Mesendoderm (in vitro differentiated cells): ENCODE results near the gene HMGCLL1.

Source experiments
- DNase-seq: peaks from one replicate; pipeline ENCODE4 v3.0.0; 2013
- H2AK5ac ChIP-seq: 2 replicates; pipeline ENCODE4 v1.6.1; 2013; ENCODE audit warnings: low read length, inconsistent platforms
- H2BK120ac ChIP-seq: 2 replicates; pipeline ENCODE4 v1.6.1; 2013; ENCODE audit warnings: low read depth, mild to moderate bottlenecking, low read length, moderate library complexity, mixed read lengths
- H2BK15ac ChIP-seq: replicated peaks from 2 replicates; pipeline ENCODE4 v1.6.1; 2013; ENCODE audit warnings: low read depth, mild to moderate bottlenecking, moderate library complexity
- H2BK5ac ChIP-seq: 2 replicates; pipeline ENCODE4 v1.6.1; 2013; ENCODE audit warnings: low read length, inconsistent platforms
- H3K18ac ChIP-seq: 2 replicates; pipeline ENCODE4 v1.6.1; 2013; ENCODE audit warnings: mild to moderate bottlenecking, low read length, mixed read lengths
- H3K23ac ChIP-seq: one replicate; pipeline ENCODE4 v1.6.1; 2013; ENCODE audit warnings: low read length
- H3K27ac ChIP-seq: 2 replicates; pipeline ENCODE4 v1.5.1; 2013; ENCODE audit warnings: low read depth, mild to moderate bottlenecking, inconsistent platforms, low read length, moderate library complexity
- H3K27me3 ChIP-seq: 2 replicates; pipeline ENCODE4 v1.6.1; 2013; ENCODE audit warnings: low read length, control low read depth, mild to moderate bottlenecking, inconsistent platforms; ENCODE audit not compliant: insufficient read depth, poor library complexity
- H3K36me3 ChIP-seq: 2 replicates; pipeline ENCODE4 v1.6.1; 2013; ENCODE audit warnings: low read length, inconsistent platforms; ENCODE audit not compliant: control insufficient read depth, insufficient read depth
- H3K4ac ChIP-seq: one replicate; pipeline ENCODE4 v1.6.1; 2013; ENCODE audit warnings: low read depth, mild to moderate bottlenecking, low read length, moderate library complexity
- H3K4me1 ChIP-seq: 2 replicates; pipeline ENCODE4 v1.6.1; 2013; ENCODE audit warnings: low read depth, low read length, inconsistent platforms; ENCODE audit not compliant: control insufficient read depth
- H3K4me2 ChIP-seq: 2 replicates; pipeline ENCODE4 v1.6.1; 2013; ENCODE audit warnings: low read length
- H3K4me3 ChIP-seq: 2 replicates; pipeline ENCODE4 v1.5.1; 2013; ENCODE audit warnings: mild to moderate bottlenecking, low read length
- H3K56ac ChIP-seq: one replicate; pipeline ENCODE4 v1.6.1; 2013; ENCODE audit warnings: low read length
- H3K79me1 ChIP-seq: 2 replicates; pipeline ENCODE4 v1.6.1; 2013; ENCODE audit warnings: low read length, inconsistent platforms
- H3K79me2 ChIP-seq: 2 replicates; pipeline ENCODE4 v1.6.1; 2013; ENCODE audit warnings: mild to moderate bottlenecking, low read length; ENCODE audit not compliant: control insufficient read depth, insufficient read depth
- H3K9ac ChIP-seq: 2 replicates; pipeline ENCODE4 v1.6.1; 2013; ENCODE audit warnings: low read length, inconsistent platforms
- H4K5ac ChIP-seq: one replicate; pipeline ENCODE4 v1.6.1; 2013; ENCODE audit warnings: low read length
- H4K8ac ChIP-seq: one replicate; pipeline ENCODE4 v1.6.1; 2013; ENCODE audit warnings: low read depth, mild to moderate bottlenecking, control low read depth, low read length, moderate library complexity
- WGBS: extraction: QIAGEN DNeasy Blood & Tissue Kit; methylation state at CpG from one replicate; pipeline ENCODE4 v1.1.7; 2013; ENCODE audit warnings: low lambda C conversion rate, missing lambda C conversion rate; ENCODE audit not compliant: insufficient coverage; ENCODE audit errors: extremely low coverage; 5-methylcytosine and 5-hydroxymethylcytosine counted together

Gene HMGCLL1

DNA sequence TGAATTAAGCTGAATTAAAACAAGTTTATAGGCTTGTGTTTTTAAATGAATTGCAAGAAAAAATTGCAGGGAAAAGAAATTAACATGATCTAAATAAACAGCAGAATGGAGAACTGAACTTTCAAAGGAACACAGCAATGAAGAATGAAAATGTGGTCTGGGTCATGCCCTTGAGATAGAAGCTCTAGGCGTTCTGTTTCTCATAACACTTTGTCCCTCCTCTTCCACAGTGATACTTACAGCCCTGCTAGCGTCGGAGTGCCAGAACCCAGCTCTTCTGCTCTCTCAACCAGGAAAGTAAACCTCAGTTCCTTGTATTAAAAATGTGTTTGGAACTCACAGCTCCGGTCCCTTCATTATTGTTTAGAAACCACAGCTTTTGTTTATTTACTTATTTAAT, 11.4 kb downstream of the HMGCLL1 start:
- no peak overlapping the region for H3K23ac ChIP-seq
- H3K79me1 ChIP-seq = no peaks in the 10 kb centered on the region
- no peak for DNase-seq
- no peak overlapping the region for H3K4me3 ChIP-seq
- no peaks in the 10 kb centered on the region for H3K36me3 ChIP-seq
- no peaks in the 10 kb centered on the region for H3K79me2 ChIP-seq
- no peak overlapping the region for H3K4ac ChIP-seq
- no peak overlapping the region for H2BK120ac ChIP-seq
- no peak overlapping the region for H3K4me2 ChIP-seq
- no peak overlapping the region for H2BK15ac ChIP-seq
- no peak overlapping the region for H3K18ac ChIP-seq
- no peak overlapping the region for H3K56ac ChIP-seq
- H2BK5ac ChIP-seq = no peak overlapping the region
- H4K5ac ChIP-seq = no peak overlapping the region
- no peaks in the 10 kb centered on the region for H3K4me1 ChIP-seq
- WGBS = no CpG with 5 or more reads among the region's 4 CpGs
- no peak overlapping the region for H3K27ac ChIP-seq
- no peaks in the 10 kb centered on the region for H3K27me3 ChIP-seq
- H3K9ac ChIP-seq = no peak overlapping the region
- no peak overlapping the region for H4K8ac ChIP-seq
- no peak overlapping the region for H2AK5ac ChIP-seq

DNA sequence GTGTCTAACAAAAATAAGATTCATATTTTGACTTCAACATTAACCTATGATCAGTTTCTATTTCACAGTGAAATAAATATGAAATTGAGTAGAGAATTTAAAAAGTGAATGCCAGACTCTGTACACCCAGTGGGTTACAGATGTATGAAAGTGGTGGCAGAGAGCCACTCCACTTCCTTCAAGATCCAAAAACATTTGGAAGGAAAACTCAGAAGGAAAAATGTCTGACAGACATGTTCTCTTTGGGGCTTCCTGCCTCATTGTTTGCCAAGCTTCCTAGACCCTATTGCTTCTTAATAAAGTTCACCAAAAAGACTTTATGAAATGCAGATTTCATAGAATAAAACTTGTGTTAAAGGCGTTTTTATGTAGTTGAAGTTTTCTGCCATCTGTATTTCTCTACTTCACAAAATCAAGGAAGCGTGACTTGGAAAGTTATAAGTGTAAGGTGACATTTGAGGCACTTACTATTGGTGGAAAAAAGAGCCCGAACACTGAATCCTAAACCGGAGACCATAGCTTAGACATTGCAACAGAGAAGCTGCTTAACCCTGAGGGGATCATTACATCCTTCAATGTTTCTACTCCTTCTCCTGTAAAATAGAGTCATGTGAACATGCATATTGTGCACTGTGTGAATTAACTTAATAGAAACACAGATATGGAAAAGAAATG, 12.8 kb downstream of the HMGCLL1 start:
- WGBS = no CpG with 5 or more reads among the region's 4 CpGs
- Histone ChIP-seq H2BK15ac (no peak overlapping the region), H3K4me1 (no peaks in the 10 kb centered on the region), H2BK5ac (no peak overlapping the region), H3K4me3 (no peak overlapping the region), H4K5ac (no peak overlapping the region), H3K79me1 (no peaks in the 10 kb centered on the region), H3K23ac (no peak overlapping the region), H3K56ac (no peak overlapping the region), H4K8ac (no peak overlapping the region), H3K79me2 (no peaks in the 10 kb centered on the region), H3K9ac (no peak overlapping the region), H3K18ac (no peak overlapping the region), H3K27me3 (no peaks in the 10 kb centered on the region), H3K36me3 (no peaks in the 10 kb centered on the region), H3K4me2 (no peak overlapping the region), H2AK5ac (no peak overlapping the region), H2BK120ac (no peak overlapping the region), H3K4ac (no peak overlapping the region), H3K27ac (no peak overlapping the region)
- DNase-seq = no peak

DNA sequence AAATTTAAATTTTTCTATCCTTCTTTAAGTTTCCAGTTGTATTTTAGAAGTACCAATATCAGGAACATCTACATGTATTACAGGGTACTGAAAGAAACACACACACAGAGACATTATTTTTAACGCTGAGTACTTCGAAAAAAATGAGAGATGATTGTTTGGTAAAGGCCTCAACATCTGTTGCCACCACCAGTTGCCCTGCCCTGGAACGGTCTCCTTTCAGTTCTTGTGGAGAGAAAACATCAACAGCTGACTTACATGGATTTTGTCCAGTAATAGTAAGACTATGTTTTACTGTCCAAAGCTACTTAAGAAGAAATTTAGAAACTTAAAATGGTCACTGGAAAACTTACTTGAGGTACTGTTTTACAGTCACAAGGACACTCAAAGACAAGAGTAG, 16.7 kb downstream of the HMGCLL1 start:
- no peak overlapping the region for H2BK15ac ChIP-seq
- H4K5ac ChIP-seq = no peak overlapping the region
- no peak overlapping the region for H2BK5ac ChIP-seq
- H4K8ac ChIP-seq = no peak overlapping the region
- H3K4me2 ChIP-seq = no peak overlapping the region
- no peak for DNase-seq
- H3K27ac ChIP-seq = no peak overlapping the region
- no peaks in the 10 kb centered on the region for H3K36me3 ChIP-seq
- no peak overlapping the region for H3K56ac ChIP-seq
- H3K79me1 ChIP-seq = no peaks in the 10 kb centered on the region
- no peak overlapping the region for H3K4ac ChIP-seq
- no peaks in the 10 kb centered on the region for H3K4me1 ChIP-seq
- H3K18ac ChIP-seq = no peak overlapping the region
- H3K9ac ChIP-seq = no peak overlapping the region
- no peak overlapping the region for H2AK5ac ChIP-seq
- no peaks in the 10 kb centered on the region for H3K27me3 ChIP-seq
- no peaks in the 10 kb centered on the region for H3K79me2 ChIP-seq
- no peak overlapping the region for H3K23ac ChIP-seq
- no peak overlapping the region for H2BK120ac ChIP-seq
- H3K4me3 ChIP-seq = no peak overlapping the region
- WGBS = no CpG with 5 or more reads among the region's 3 CpGs

DNA sequence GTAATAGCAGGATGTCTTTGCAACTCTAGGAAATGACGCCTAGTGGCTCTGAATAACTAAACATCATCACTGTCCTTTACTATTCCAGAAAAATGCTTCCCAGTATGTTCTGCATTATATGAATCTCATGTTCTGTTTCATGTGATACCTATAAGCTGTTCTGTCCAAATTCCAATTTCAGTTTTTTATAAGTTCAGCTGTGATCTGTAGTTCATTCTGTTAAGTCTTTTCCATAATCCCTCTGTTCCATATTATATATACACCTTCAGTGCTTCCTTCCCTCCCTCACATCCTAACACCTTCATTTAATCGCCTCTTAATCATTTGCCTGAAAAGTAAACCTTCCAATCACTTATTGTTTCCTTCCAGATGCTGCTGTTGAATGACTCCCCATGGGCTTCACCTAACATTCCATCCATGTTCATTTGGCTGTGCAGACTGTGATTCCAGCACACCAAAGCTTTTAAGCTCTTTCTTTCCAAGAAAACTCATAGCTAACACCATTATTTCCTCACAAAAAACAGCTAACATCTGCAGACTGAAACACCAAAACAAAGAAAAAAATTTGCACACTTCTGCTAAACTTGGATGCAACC, 18.6 kb downstream of the HMGCLL1 start:
- no peak overlapping the region for H3K4ac ChIP-seq
- no peak overlapping the region for H3K4me2 ChIP-seq
- no peaks in the 10 kb centered on the region for H3K79me1 ChIP-seq
- no peak overlapping the region for H3K18ac ChIP-seq
- no peak overlapping the region for H2BK15ac ChIP-seq
- 100% methylated on average over 1 of the region's 2 CpGs for WGBS
- DNase-seq = no peak
- H3K9ac ChIP-seq = no peak overlapping the region
- H2AK5ac ChIP-seq = no peak overlapping the region
- H4K8ac ChIP-seq = no peak overlapping the region
- no peak overlapping the region for H2BK5ac ChIP-seq
- no peaks in the 10 kb centered on the region for H3K79me2 ChIP-seq
- H3K36me3 ChIP-seq = no peaks in the 10 kb centered on the region
- no peaks in the 10 kb centered on the region for H3K4me1 ChIP-seq
- no peak overlapping the region for H3K27ac ChIP-seq
- no peak overlapping the region for H3K23ac ChIP-seq
- no peak overlapping the region for H2BK120ac ChIP-seq
- H3K56ac ChIP-seq = no peak overlapping the region
- H4K5ac ChIP-seq = no peak overlapping the region
- no peak overlapping the region for H3K4me3 ChIP-seq
- no peaks in the 10 kb centered on the region for H3K27me3 ChIP-seq

DNA sequence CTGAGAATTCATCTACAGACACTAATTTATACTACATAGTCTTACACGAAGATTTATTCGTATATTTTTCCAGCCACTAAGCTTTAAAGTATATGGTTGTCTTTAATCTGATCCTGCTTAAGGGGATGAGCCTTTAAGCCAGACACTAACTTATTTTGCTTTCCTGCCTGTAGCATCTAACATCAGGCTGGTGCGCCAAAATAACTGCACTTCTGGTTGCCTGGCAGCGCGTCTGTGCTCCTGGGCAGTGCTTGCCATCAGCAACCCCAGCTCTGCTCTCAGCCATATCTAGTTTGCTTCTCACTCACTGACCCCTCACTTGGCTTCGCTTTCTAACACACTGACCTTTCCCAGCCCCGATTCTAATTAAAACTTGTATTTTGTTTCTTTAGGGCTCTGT, 21.8 kb downstream of the HMGCLL1 start:
- H3K18ac ChIP-seq = no peak overlapping the region
- no peak overlapping the region for H3K9ac ChIP-seq
- H3K4ac ChIP-seq = no peak overlapping the region
- H4K5ac ChIP-seq = no peak overlapping the region
- H3K27me3 ChIP-seq = no peaks in the 10 kb centered on the region
- H3K4me2 ChIP-seq = no peak overlapping the region
- H2BK120ac ChIP-seq = no peak overlapping the region
- no peaks in the 10 kb centered on the region for H3K79me2 ChIP-seq
- H3K79me1 ChIP-seq = no peaks in the 10 kb centered on the region
- no peak overlapping the region for H3K56ac ChIP-seq
- no peaks in the 10 kb centered on the region for H3K36me3 ChIP-seq
- H2AK5ac ChIP-seq = no peak overlapping the region
- H4K8ac ChIP-seq = no peak overlapping the region
- H3K27ac ChIP-seq = no peak overlapping the region
- no peak overlapping the region for H3K4me3 ChIP-seq
- H2BK15ac ChIP-seq = no peak overlapping the region
- no peaks in the 10 kb centered on the region for H3K4me1 ChIP-seq
- H2BK5ac ChIP-seq = no peak overlapping the region
- H3K23ac ChIP-seq = no peak overlapping the region
- DNase-seq = no peak
- WGBS = no CpG with 5 or more reads among the region's 7 CpGs

DNA sequence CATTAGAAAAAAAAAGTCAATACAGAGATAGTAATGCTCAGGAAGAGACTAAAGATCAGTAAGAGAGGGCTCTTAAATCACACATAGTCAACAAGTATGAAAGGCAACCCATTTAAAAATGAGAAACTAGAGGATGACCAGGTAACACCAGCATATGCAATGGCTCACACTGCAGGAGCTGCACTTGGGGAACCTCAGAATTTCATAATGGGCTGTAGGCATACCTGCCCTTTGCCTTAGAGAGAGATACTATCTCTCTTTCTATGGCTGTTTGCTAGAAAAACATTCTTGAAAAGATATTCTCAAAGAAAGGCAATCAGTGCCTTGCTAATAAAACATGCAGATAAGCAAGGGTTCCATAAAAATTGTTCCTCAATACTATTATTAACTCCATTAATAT, 33.2 kb downstream of the HMGCLL1 start:
- H3K4me3 ChIP-seq = no peak overlapping the region
- H3K18ac ChIP-seq = no peak overlapping the region
- no peak overlapping the region for H2BK15ac ChIP-seq
- no peak overlapping the region for H4K8ac ChIP-seq
- no peaks in the 10 kb centered on the region for H3K36me3 ChIP-seq
- H2BK120ac ChIP-seq = no peak overlapping the region
- no peak overlapping the region for H3K23ac ChIP-seq
- no peaks in the 10 kb centered on the region for H3K79me2 ChIP-seq
- H3K4me2 ChIP-seq = no peak overlapping the region
- H3K27me3 ChIP-seq = no peaks in the 10 kb centered on the region
- no peak overlapping the region for H4K5ac ChIP-seq
- no peaks in the 10 kb centered on the region for H3K4me1 ChIP-seq
- no peaks in the 10 kb centered on the region for H3K79me1 ChIP-seq
- no peak overlapping the region for H2AK5ac ChIP-seq
- no peak for DNase-seq
- H3K56ac ChIP-seq = no peak overlapping the region
- no peak overlapping the region for H3K9ac ChIP-seq
- no peak overlapping the region for H3K27ac ChIP-seq
- no peak overlapping the region for H3K4ac ChIP-seq
- no peak overlapping the region for H2BK5ac ChIP-seq
